Mesendoderm (in vitro differentiated cells): Measurements from ENCODE around the gene BCAP31.

ENCODE experiments used
- DNase-seq: peaks from one replicate; pipeline ENCODE4 v3.0.0; 2013
- H2AK5ac ChIP-seq: 2 replicates; pipeline ENCODE4 v1.6.1; 2013; ENCODE audit warnings: low read length, inconsistent platforms
- H2BK120ac ChIP-seq: 2 replicates; pipeline ENCODE4 v1.6.1; 2013; ENCODE audit warnings: low read depth, mild to moderate bottlenecking, low read length, moderate library complexity, mixed read lengths
- H2BK15ac ChIP-seq: replicated peaks from 2 replicates; pipeline ENCODE4 v1.6.1; 2013; ENCODE audit warnings: low read depth, mild to moderate bottlenecking, moderate library complexity
- H2BK5ac ChIP-seq: 2 replicates; pipeline ENCODE4 v1.6.1; 2013; ENCODE audit warnings: low read length, inconsistent platforms
- H3K18ac ChIP-seq: 2 replicates; pipeline ENCODE4 v1.6.1; 2013; ENCODE audit warnings: mild to moderate bottlenecking, low read length, mixed read lengths
- H3K23ac ChIP-seq: one replicate; pipeline ENCODE4 v1.6.1; 2013; ENCODE audit warnings: low read length
- H3K27ac ChIP-seq: 2 replicates; pipeline ENCODE4 v1.5.1; 2013; ENCODE audit warnings: low read depth, mild to moderate bottlenecking, inconsistent platforms, low read length, moderate library complexity
- H3K27me3 ChIP-seq: 2 replicates; pipeline ENCODE4 v1.6.1; 2013; ENCODE audit warnings: low read length, control low read depth, mild to moderate bottlenecking, inconsistent platforms; ENCODE audit not compliant: insufficient read depth, poor library complexity
- H3K36me3 ChIP-seq: 2 replicates; pipeline ENCODE4 v1.6.1; 2013; ENCODE audit warnings: low read length, inconsistent platforms; ENCODE audit not compliant: control insufficient read depth, insufficient read depth
- H3K4ac ChIP-seq: one replicate; pipeline ENCODE4 v1.6.1; 2013; ENCODE audit warnings: low read depth, mild to moderate bottlenecking, low read length, moderate library complexity
- H3K4me1 ChIP-seq: 2 replicates; pipeline ENCODE4 v1.6.1; 2013; ENCODE audit warnings: low read depth, low read length, inconsistent platforms; ENCODE audit not compliant: control insufficient read depth
- H3K4me2 ChIP-seq: 2 replicates; pipeline ENCODE4 v1.6.1; 2013; ENCODE audit warnings: low read length
- H3K4me3 ChIP-seq: 2 replicates; pipeline ENCODE4 v1.5.1; 2013; ENCODE audit warnings: mild to moderate bottlenecking, low read length
- H3K56ac ChIP-seq: one replicate; pipeline ENCODE4 v1.6.1; 2013; ENCODE audit warnings: low read length
- H3K79me1 ChIP-seq: 2 replicates; pipeline ENCODE4 v1.6.1; 2013; ENCODE audit warnings: low read length, inconsistent platforms
- H3K79me2 ChIP-seq: 2 replicates; pipeline ENCODE4 v1.6.1; 2013; ENCODE audit warnings: mild to moderate bottlenecking, low read length; ENCODE audit not compliant: control insufficient read depth, insufficient read depth
- H3K9ac ChIP-seq: 2 replicates; pipeline ENCODE4 v1.6.1; 2013; ENCODE audit warnings: low read length, inconsistent platforms
- H4K5ac ChIP-seq: one replicate; pipeline ENCODE4 v1.6.1; 2013; ENCODE audit warnings: low read length
- H4K8ac ChIP-seq: one replicate; pipeline ENCODE4 v1.6.1; 2013; ENCODE audit warnings: low read depth, mild to moderate bottlenecking, control low read depth, low read length, moderate library complexity
- WGBS: extraction: QIAGEN DNeasy Blood & Tissue Kit; methylation state at CpG from one replicate; pipeline ENCODE4 v1.1.7; 2013; ENCODE audit warnings: low lambda C conversion rate, missing lambda C conversion rate; ENCODE audit not compliant: insufficient coverage; ENCODE audit errors: extremely low coverage; 5-methylcytosine and 5-hydroxymethylcytosine counted together

Gene BCAP31

GRCh38 chrX:153668423-153669173 lies 55.6 kb downstream of the BCAP31 start:
- H3K18ac ChIP-seq, result no peak overlapping the region
- no peak overlapping the region for H2AK5ac ChIP-seq
- H3K27me3 ChIP-seq, result no peaks in the 10 kb centered on the region
- H3K79me2 ChIP-seq, result no peaks in the 10 kb centered on the region
- no peak overlapping the region for H3K4me3 ChIP-seq
- H3K79me1 ChIP-seq, result no peaks in the 10 kb centered on the region
- no peak overlapping the region for H3K56ac ChIP-seq
- no peak overlapping the region for H3K4me2 ChIP-seq
- H3K27ac ChIP-seq, result no peak overlapping the region
- DNase-seq, result no peak
- no peaks in the 10 kb centered on the region for H3K36me3 ChIP-seq
- no CpG with 5 or more reads among the region's 11 CpGs for WGBS
- no peak overlapping the region for H2BK15ac ChIP-seq
- no peak overlapping the region for H2BK5ac ChIP-seq
- no peak overlapping the region for H3K4ac ChIP-seq
- H3K9ac ChIP-seq, result no peak overlapping the region
- H2BK120ac ChIP-seq, result no peak overlapping the region
- H4K5ac ChIP-seq, result no peak overlapping the region
- no peak overlapping the region for H3K23ac ChIP-seq
- H4K8ac ChIP-seq, result no peak overlapping the region
- H3K4me1 ChIP-seq, result no peaks in the 10 kb centered on the region

GRCh38 chrX:153667956-153668396 lies 56.2 kb downstream of the BCAP31 start:
- peak; percentile 80 for DNase-seq
- Histone ChIP-seq H2BK120ac (no peak overlapping the region), H3K4me3 (no peak overlapping the region), H4K8ac (no peak overlapping the region), H2BK15ac (no peak overlapping the region), H3K4me2 (no peak overlapping the region), H3K56ac (peak overlapping the region; percentile 37), H3K27me3 (no peaks in the 10 kb centered on the region), H3K18ac (no peak overlapping the region), H3K27ac (no peak overlapping the region), H3K4ac (no peak overlapping the region), H2AK5ac (no peak overlapping the region), H3K36me3 (no peaks in the 10 kb centered on the region), H2BK5ac (no peak overlapping the region), H3K9ac (peak overlapping the region; percentile 32), H3K79me2 (no peaks in the 10 kb centered on the region), H4K5ac (no peak overlapping the region), H3K4me1 (no peaks in the 10 kb centered on the region), H3K79me1 (no peaks in the 10 kb centered on the region), H3K23ac (no peak overlapping the region)
- no CpG with 5 or more reads among the region's 14 CpGs for WGBS

GRCh38 chrX:153667281-153667955 lies 56.8 kb downstream of the BCAP31 start:
- no peak overlapping the region for H4K5ac ChIP-seq
- H3K4me1 ChIP-seq, result no peaks in the 10 kb centered on the region
- H3K79me2 ChIP-seq, result no peaks in the 10 kb centered on the region
- no peak overlapping the region for H3K4me2 ChIP-seq
- no CpG with 5 or more reads among the region's 11 CpGs for WGBS
- H3K79me1 ChIP-seq, result no peaks in the 10 kb centered on the region
- H3K4me3 ChIP-seq, result no peak overlapping the region
- no peak overlapping the region for H3K18ac ChIP-seq
- no peak overlapping the region for H3K23ac ChIP-seq
- no peak overlapping the region for H3K4ac ChIP-seq
- no peaks in the 10 kb centered on the region for H3K36me3 ChIP-seq
- H4K8ac ChIP-seq, result no peak overlapping the region
- H2BK120ac ChIP-seq, result no peak overlapping the region
- peak overlapping the region; percentile 37 for H3K56ac ChIP-seq
- H3K27me3 ChIP-seq, result no peaks in the 10 kb centered on the region
- H2BK5ac ChIP-seq, result no peak overlapping the region
- H3K9ac ChIP-seq, result peak overlapping the region; percentile 32
- no peak overlapping the region for H2AK5ac ChIP-seq
- DNase-seq, result no peak
- no peak overlapping the region for H2BK15ac ChIP-seq
- H3K27ac ChIP-seq, result no peak overlapping the region

GRCh38 chrX:153665726-153666306 lies 58.4 kb downstream of the BCAP31 start:
- Histone ChIP-seq H4K5ac (no peak overlapping the region), H3K27me3 (no peaks in the 10 kb centered on the region), H3K4ac (no peak overlapping the region), H3K79me1 (no peaks in the 10 kb centered on the region), H2BK15ac (no peak overlapping the region), H2AK5ac (no peak overlapping the region), H3K18ac (no peak overlapping the region), H3K27ac (no peak overlapping the region), H2BK5ac (no peak overlapping the region), H2BK120ac (no peak overlapping the region), H4K8ac (no peak overlapping the region), H3K56ac (no peak overlapping the region), H3K36me3 (no peaks in the 10 kb centered on the region), H3K4me2 (no peak overlapping the region), H3K79me2 (no peaks in the 10 kb centered on the region), H3K9ac (no peak overlapping the region), H3K23ac (no peak overlapping the region), H3K4me3 (no peak overlapping the region), H3K4me1 (no peaks in the 10 kb centered on the region)
- no peak for DNase-seq
- WGBS, result no CpG with 5 or more reads among the region's 9 CpGs

- peak; percentile 64 for DNase-seq
These were observed 61.9 kb downstream of the BCAP31 start for GRCh38 chrX:153662266-153662665.

More at GRCh38 chrX:153662266-153662665, 61.9 kb downstream of the BCAP31 start:
- H3K4me2 ChIP-seq, result no peak overlapping the region
- no peak overlapping the region for H3K23ac ChIP-seq
- no peak overlapping the region for H3K4me3 ChIP-seq
- no peak overlapping the region for H2BK15ac ChIP-seq
- H2AK5ac ChIP-seq, result no peak overlapping the region
- no peak overlapping the region for H3K56ac ChIP-seq
- H3K4ac ChIP-seq, result no peak overlapping the region
- no peaks in the 10 kb centered on the region for H3K4me1 ChIP-seq
- no peak overlapping the region for H3K27ac ChIP-seq
- no peak overlapping the region for H4K5ac ChIP-seq
- no CpG with 5 or more reads among the region's 31 CpGs for WGBS
- H3K9ac ChIP-seq, result no peak overlapping the region
- no peaks in the 10 kb centered on the region for H3K27me3 ChIP-seq
- no peak overlapping the region for H2BK120ac ChIP-seq
- no peaks in the 10 kb centered on the region for H3K79me2 ChIP-seq
- no peak overlapping the region for H2BK5ac ChIP-seq
- no peak overlapping the region for H3K18ac ChIP-seq
- H4K8ac ChIP-seq, result no peak overlapping the region
- H3K79me1 ChIP-seq, result no peaks in the 10 kb centered on the region
- no peaks in the 10 kb centered on the region for H3K36me3 ChIP-seq
